HK-2 (cell line): ENCODE data around the gene RAD51B.
"Not testable (repeated sequence)": the region's sequence is repeated elsewhere in the genome, so short reads cannot be mapped to it uniquely, and the experiment has no call there.

Experiments used
- DNase-seq: peaks from one replicate; pipeline ENCODE4 v3.0.0-alpha.2; 2018; ENCODE audit not compliant: unreplicated experiment

RAD51B gene

DNA sequence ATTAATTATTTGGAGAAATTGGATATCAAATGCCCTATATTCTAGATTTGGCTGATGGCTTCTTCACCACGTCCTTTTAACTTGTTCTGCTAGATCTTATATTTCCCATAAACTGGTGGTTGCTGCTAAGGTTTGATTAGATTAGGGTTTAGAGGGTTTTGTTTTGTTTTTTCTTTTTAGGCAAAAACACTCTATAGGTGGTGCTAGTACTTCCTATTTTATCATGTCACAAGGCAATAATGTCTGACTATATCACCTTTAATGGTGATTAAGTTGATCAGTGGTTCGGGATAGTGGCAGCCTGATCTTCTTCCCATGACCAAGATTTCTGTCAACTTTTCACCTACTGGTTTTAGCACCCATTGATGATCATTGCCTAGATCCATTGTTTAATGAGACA is 455.1 kb downstream of the RAD51B start:
- no peak for DNase-seq

DNA sequence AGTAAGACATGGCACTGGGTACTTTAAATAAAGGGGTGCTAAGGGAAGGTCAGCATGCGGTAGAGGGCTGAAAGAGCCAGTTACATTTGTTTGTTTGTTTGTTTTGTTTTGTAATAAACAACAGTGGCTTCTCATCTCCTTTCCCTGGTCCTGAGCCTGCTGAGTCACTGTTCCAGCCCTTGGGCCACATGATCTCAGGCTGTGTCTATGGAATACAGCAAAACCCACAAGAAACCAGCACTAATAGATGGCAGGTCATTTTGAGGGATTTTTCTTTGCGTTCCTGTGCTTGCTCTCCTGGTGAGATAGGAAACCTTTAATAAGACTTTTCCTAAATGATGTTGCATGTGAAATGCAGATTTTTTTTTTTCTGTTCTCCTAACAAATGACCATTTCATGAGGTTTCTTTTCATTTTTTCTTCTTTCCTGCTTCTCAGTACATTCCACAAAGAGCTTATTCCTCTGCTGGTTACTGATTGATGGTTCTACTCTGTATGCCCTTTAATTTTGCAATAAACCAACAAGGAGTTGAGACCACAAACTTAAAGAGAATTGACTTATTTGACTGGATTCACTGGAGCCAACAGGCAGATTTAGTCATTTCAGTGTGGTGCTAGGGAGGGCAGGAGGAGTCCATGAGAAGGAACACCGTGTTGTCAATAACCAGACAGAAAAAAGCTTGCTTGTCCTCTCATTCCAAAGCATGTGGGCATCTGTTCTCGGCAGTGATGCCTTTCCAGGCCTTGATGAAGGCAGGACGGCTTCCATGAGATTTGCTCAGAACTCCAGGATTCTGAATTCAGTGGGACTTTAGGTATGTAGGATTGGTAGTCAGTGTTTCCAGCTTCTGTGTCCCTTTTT is 459.2 kb downstream of the RAD51B start:
- DNase-seq: no peak

DNA sequence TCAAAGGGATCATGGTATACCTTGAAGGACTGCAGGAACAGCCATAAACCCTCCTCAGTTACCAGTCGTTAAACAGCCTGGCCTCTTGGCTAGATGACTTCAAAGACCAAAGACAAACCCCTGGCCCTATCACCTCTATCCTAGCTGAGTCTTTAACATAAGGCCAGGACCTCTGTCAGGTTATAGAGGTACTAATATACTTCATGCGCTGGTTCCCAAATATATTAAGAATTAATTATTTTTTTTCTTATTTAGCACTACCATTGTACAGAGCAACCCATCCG is 459.8 kb downstream of the RAD51B start:
- no peak for DNase-seq

DNA sequence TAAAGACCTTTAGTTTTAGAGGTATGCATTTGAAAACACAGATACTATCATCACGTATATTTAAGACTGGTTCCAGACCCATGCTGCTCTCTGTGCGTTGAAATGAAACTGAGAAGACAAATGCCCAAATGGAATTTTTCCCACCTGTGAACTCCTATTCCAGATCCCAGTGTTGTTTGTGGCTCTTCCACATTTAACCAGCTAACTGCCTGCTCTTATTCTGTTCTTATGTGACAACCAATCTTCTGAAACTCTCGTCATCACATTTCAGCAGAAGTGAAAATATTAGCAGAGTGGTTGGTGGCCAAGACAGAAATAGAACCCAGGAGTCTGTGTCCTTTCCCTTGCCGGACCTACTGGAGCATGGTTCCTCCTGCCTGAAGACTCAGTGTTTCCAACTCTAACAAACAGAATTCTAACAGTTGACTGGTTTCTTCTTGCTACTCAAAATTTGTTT is 460.2 kb downstream of the RAD51B start:
- no peak for DNase-seq

DNA sequence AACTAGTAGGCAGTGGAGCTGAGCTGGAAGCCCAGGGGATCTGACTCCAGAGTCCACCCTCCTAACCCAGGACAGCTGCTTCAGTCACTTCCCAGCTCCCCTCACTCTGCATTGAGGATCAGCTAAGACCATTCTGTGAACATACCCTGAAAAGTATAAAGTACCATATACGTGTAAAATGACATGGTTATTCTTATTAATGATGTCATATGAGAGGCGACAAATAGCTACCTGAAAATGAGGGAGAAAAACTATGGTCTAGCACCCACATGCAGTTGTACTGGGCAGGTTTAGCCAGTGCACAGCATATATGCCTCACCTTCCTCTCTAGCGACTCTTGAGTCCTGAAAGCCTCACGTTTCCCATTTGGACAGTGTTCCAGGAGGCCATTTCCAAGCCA is 461.9 kb downstream of the RAD51B start:
- no peak for DNase-seq

DNA sequence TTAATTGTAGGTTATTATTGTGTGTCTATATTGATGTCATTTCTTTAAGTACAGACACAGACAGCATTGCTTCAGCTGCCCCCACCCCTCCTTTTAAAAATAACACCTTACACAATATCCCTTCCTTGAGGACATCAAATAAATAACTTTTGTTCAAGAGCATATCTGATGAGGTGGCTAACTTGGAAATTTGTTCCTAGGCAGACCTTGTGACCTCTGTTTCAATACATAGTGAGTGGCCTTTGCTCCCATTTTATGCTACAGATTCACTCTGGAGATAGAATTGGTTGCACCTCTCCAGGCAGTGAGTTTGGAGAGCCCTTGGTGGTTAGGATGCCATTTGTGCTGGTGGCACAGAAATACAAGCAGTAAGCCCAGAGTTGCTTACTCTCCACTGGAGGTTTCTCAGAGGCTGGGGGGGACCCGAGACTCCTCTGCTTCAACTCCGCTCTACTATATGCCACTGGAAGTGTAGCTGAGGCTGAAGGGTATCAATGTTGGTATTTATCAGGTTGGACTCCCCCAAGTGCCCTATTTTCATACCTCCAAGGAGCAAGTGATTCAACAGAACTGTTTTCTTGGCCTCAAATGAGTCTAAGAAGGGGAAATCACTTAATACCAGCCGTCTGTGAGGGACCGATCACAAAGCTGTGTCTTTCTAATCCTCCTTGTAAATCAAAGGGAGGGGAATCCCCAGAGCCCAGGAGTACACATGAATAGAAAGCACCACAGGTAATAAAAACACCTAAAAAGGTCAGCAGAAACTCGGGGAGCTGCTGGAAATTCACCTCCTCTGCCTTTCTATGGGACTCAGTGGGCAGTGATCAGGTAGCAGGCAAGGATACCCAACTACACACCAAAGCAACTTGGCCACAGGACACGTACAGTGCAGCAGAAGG is 463.1 kb downstream of the RAD51B start:
- DNase-seq: no peak

DNA sequence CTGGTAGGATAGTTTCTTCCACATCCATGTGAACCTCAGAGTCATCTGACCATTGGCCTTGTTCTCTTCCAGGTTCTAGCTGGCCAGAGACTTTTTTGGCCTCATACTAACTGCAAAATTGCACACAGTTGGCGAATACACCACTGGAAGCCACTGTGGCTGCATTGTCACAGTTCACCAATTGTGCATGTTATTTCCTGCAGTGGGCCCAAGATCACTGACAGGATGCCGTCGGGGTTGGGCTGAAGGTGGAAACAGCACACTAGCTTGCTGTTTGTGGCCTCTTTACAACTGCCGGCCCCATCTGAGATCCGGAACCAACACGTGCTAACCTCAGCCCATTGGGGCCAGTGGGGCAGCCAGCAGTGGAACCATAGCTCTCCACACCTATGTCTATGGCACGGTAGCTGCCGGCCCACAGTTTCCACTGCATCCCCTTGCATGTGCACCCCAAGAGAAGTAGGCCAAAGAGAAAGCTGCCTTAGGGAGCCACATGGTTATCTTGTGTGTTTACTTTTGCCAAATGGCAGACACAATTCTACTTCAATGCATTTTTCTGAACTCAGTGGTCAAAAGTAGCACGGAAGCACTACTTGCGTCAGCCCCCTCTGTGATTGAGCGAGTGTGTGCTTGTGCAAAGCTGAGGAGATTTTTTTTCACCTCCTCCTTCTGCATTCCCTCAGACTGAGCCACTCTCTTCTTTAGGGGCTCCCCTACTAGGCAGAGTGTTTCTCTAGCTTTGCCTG is 464.0 kb downstream of the RAD51B start:
- no peak for DNase-seq

- no peak for DNase-seq
Measured at GRCh38 chr14:68284333-68284732, 464.8 kb downstream of the RAD51B start.

- DNase-seq: no peak
Measured at GRCh38 chr14:68284834-68285233, 465.3 kb downstream of the RAD51B start.

- DNase-seq: no peak
Measured at GRCh38 chr14:68285421-68286179, 466.0 kb downstream of the RAD51B start.

GRCh38 chr14:68286667-68287066 is 467.1 kb downstream of the RAD51B start:
- DNase-seq: no peak

GRCh38 chr14:68289452-68289851 is 469.9 kb downstream of the RAD51B start:
- DNase-seq: not testable (repeated sequence)

DNA sequence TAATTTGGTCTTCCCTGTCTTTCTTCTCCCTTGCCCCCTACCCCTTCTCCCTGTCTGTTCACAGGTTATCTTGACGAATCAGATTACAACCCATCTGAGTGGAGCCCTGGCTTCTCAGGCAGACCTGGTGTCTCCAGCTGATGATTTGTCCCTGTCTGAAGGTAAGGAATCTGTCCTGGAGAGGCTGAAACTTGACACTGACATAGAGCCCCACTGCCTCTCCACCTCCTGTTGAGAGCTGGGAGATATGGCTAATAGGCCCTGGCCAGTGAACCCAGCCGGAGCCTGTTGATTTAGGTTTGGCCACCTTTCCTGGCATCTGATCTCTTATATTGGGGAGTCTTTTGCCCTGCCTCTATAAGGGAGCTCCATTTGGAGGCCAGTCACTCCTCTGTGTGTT is 472.2 kb downstream of the RAD51B start:
- no peak for DNase-seq

DNA sequence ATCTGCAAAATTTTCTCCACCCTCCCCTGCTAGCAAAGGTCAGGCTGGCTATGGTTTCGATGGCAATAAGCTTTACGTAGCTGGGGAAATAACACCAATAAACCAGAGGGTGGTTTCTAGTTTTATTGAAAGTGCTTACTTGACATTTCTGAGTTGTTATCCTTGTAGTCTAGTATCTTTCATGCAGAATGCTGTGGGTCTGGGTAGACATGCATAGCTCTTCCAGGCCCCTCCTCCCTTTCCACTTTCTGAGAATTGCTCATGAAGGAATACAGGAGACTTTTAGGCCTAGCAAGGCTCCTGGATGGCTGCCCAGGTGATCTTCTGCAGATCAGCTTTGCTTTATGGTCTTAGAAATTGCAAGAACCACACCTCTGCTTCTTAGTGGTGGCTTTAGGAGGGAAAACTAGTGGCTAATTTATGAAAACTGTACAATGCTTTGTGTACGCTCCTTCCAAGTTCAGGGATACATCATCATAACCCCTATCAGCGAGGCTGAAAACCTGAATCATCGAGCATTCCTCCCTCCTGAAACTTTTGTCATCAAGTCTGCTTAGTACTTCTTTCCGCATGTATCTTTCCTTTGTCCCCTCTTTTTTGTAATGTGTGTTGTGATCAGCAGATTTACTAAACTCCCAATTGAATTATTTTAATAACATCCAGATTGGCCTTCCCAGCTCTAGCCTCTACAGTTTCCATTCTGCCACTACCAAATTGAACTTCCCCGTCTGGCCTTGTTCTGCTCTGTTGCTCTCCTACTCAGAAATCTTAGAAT is 473.0 kb downstream of the RAD51B start:
- DNase-seq: no peak

GRCh38 chr14:68293404-68293803 is 473.8 kb downstream of the RAD51B start:
- no peak for DNase-seq

DNA sequence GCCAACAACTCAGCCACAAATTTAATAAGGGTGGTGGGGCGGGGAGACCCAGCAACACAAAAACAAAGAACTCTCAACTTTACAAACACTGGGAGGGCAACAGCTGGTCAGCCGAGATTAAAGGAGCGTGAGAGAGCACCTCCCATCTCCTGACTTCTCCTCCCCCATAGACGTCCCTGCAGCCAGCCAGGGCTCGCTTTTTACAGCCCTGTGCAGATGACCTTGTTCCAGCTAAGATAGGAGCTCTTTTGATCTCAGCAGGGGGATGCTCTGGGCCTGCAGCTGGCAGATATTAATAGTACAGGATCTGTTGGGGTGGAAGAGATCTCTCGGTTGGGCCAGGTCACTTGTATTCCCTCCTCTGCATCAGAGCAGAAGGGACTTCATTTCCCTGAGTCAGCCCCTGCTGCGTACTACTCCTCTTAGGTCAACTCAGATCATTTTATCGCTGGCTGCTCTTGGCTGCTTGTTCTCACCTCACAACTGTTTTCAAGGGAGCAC is 475.8 kb downstream of the RAD51B start:
- no peak for DNase-seq

DNA sequence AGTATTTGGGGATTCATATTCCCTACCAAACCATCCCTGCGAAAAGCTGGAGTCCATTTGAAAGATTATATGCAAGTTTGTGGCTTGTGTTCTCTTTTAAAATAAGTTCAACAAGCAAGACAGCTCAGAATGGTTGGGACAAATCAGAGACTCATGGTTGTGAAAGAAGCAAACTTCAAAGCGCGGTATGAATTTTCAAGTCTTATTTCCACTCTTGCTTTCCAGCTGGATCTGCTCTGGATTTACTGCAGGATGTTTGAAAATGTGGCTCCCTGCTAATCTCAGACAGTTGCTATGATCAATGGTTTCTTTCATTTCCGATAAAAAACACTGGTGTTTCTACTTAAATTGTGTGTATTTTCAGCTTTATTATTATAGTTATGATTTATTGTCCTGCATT is 477.5 kb downstream of the RAD51B start:
- DNase-seq: no peak

DNA sequence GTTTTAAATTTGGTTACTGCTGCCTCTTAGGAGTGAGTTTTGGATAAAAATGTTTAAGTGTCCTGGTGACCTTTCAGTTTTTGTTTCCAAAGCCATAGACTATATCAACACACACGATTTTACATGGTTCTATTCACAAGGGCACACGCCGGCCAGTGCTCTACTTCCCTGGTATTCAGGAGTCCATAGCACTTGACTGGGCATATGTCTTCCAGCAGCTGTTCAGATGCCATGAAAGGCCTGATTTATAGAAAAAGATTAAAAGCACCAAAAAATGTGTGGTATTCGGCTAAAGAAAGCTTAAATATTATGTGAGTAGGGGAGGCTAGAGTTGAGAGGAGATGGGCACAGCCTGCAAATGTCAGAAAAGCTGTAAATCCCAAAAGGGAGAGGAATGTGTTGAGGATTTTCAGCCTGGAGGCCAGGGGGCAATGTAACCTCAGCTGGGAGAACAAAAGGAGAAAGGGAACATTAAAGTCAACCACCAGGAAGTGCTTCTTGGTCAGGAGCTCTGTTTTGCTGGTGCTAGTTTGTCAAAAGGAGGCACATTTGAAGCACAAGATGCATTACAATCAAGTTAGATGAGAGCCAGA is 478.4 kb downstream of the RAD51B start:
- no peak for DNase-seq

DNA sequence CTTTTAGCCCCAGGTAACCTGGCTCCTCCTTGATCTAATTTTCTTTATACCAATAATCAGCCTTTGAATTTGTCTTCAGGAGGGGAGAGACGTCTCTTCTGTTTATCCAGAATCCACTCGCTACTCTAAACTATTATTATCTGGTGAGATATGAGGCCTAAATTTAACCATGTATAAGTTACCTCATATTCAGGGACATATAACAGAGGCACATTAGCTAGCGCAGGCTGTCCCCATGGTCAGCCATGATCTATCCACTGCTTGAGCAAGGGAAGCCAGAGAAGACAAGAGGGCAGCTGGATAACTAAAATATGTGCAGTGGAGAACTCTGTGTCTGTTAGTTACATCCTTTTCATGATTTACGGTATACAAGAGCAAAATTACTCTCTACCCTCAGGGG is 481.0 kb downstream of the RAD51B start:
- DNase-seq: no peak

DNA sequence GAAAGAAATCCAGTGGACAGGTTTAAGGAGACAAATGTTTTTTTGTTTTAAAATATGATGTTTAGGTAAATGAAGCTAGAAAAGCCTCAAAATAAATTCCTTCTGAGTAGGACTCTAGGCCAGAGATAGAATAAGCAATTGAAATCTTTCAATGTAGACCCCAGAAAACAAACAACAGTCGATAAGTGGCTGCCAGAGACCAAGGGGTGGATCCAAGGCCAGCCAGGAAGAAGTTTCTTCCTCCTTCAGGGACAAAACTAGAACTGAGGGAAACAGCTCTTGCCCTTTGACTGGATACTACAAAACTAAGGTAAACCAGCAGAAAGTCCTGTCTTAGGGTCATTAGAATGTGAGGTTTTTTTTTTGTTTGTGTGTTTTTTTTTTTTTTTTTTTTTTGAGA is 481.6 kb downstream of the RAD51B start:
- no peak for DNase-seq
